K562 (cell line): ENCODE results near the gene NANS. TPM values are rescaled to one million over a fixed set of nuclear protein-coding genes. Genes with fewer than 3 reads are reported as not detected.
A peak's percentile ranks its signal among the peaks of the same experiment; 100 is the strongest.

ENCODE experiments used
- AFF4 ChIP-seq: sonication (generic); formaldehyde crosslinking; IDR thresholded peaks from 2 replicates; pipeline ENCODE4 v1.8.0; 2023; ENCODE audit warnings: mild to moderate bottlenecking, missing genetic modification reagents
- BCOR ChIP-seq: fragments of 450-650 bp; IDR thresholded peaks from 2 replicates; pipeline ENCODE4 v1.6.1; 2016
- C11orf30 ChIP-seq: fragments of 450-650 bp; IDR thresholded peaks from 2 replicates; pipeline ENCODE4 v1.6.1; 2016; ENCODE audit warnings: low read depth, mild to moderate bottlenecking
- CREB5 ChIP-seq: fragments of 250-450 bp; sonication (Bioruptor Pico); IDR thresholded peaks from 2 replicates; pipeline ENCODE4 v1.5.0; 2020; ENCODE audit warnings: mild to moderate bottlenecking
- CREM ChIP-seq: IDR thresholded peaks from 2 replicates; pipeline ENCODE4 v1.6.1; 2014; ENCODE audit warnings: antibody characterized with exemption, low read depth
- DDX20 ChIP-seq: fragments of 450-650 bp; IDR thresholded peaks from 2 replicates; pipeline ENCODE4 v1.6.1; 2016; ENCODE audit warnings: missing genetic modification characterization, low read depth, mild to moderate bottlenecking, missing compliant biosample characterization, moderate library complexity
- GATA2 ChIP-seq: sonication (generic); formaldehyde crosslinking; IDR thresholded peaks from 2 replicates; pipeline ENCODE4 v1.4.0; 2020; ENCODE audit warnings: mild to moderate bottlenecking, missing genetic modification reagents
- GATAD2B ChIP-seq: fragments of 450-650 bp; IDR thresholded peaks from 2 replicates; pipeline ENCODE4 v1.6.1; 2017; ENCODE audit warnings: mild to moderate bottlenecking, borderline replicate concordance
- GTF2A2 ChIP-seq: IDR thresholded peaks from 2 replicates; pipeline ENCODE4 v1.6.1; 2016; ENCODE audit warnings: mild to moderate bottlenecking, missing genetic modification characterization, missing compliant biosample characterization
- HDAC2 ChIP-seq: fragments of 450-650 bp; IDR thresholded peaks from 2 replicates; pipeline ENCODE4 v1.6.1; 2016; ENCODE audit warnings: mild to moderate bottlenecking
- HDAC3 ChIP-seq: fragments of 450-650 bp; IDR thresholded peaks from 2 replicates; pipeline ENCODE4 v1.6.1; 2018; ENCODE audit warnings: borderline replicate concordance, mild to moderate bottlenecking, moderate library complexity; ENCODE audit not compliant: partially characterized antibody
- HMGXB4 ChIP-seq: sonication (generic); formaldehyde crosslinking; IDR thresholded peaks from 2 replicates; pipeline ENCODE4 v1.8.1; 2023; ENCODE audit warnings: mild to moderate bottlenecking, missing genetic modification reagents
- HSF4 ChIP-seq: fragments of 250-450 bp; sonication (Bioruptor Pico); IDR thresholded peaks from 2 replicates; pipeline ENCODE4 v2.1.2; 2022; ENCODE audit warnings: mild to moderate bottlenecking, moderate library complexity, borderline replicate concordance
- ILF3 ChIP-seq: fragments of 450-650 bp; IDR thresholded peaks from 2 replicates; pipeline ENCODE4 v1.6.1; 2018; ENCODE audit warnings: antibody characterized with exemption, mild to moderate bottlenecking, moderate library complexity, borderline replicate concordance
- MAFF ChIP-seq: IDR thresholded peaks from 2 replicates; pipeline ENCODE4 v1.6.1; 2012; ENCODE audit warnings: low read length, improper control_type of control experiment
- NR2C1 ChIP-seq, 2 experiments: fragments of 450-650 bp; IDR thresholded peaks; 2 replicates each; pipeline ENCODE4 v1.6.1; 2017; ENCODE audit warnings: mild to moderate bottlenecking in 2 of 2, antibody characterized with exemption in 1 of 2, inconsistent platforms in 1 of 2, missing compliant biosample characterization in 1 of 2, missing genetic modification characterization in 1 of 2
- PHB ChIP-seq: fragments of 250-450 bp; sonication (Bioruptor Pico); IDR thresholded peaks from 2 replicates; pipeline ENCODE4 v1.5.0; 2021
- POLR2AphosphoS2 ChIP-seq: IDR thresholded peaks from 2 replicates; pipeline ENCODE4 v1.6.1; 2012; ENCODE audit warnings: low read length, improper control_type of control experiment
- TAL1 ChIP-seq: fragments of 450-650 bp; IDR thresholded peaks from 2 replicates; pipeline ENCODE4 v1.6.1; 2016; ENCODE audit warnings: mild to moderate bottlenecking
- ZNF134 ChIP-seq: fragments of 250-450 bp; sonication (Bioruptor Pico); conservative IDR thresholded peaks from 2 replicates; pipeline ENCODE4 v1.4.0; 2020
- ZNF780A ChIP-seq: fragments of 250-450 bp; sonication (Bioruptor Pico); IDR thresholded peaks from 2 replicates; pipeline ENCODE4 v1.5.0; 2021; ENCODE audit warnings: mild to moderate bottlenecking
- polyA plus RNA-seq, 8 experiments: library from polyadenylated mRNA; depleted of rRNA in 4 of 8; stranded (reverse) in 5 of 8; unstranded in 3 of 8; fragments of >200 nt; fragmentation: Nextera tagmentation in 2 of 8; fragmentation: Illumina TruSeq in 1 of 8; extraction: Ambion mirVana in 2 of 8; extraction: Trizol in 1 of 8; gene quantifications; 2 replicates each; pipeline versions ENCODE4 v1.2.1 to v1.2.3, GENCODE V29; 2011 to 2014; ENCODE audit warnings: inconsistent platforms in 1 of 8, missing spikeins in 1 of 8
- total RNA-seq, 7 experiments: library from RNA; depleted of rRNA in 6 of 7; stranded (reverse); fragments of >200 nt in 6 of 7; fragmentation: Illumina TruSeq in 2 of 7; extraction: Trizol in 2 of 7; gene quantifications; 2 replicates each; pipeline versions ENCODE4 v1.2.1 to v1.2.3, GENCODE V29; 2011 to 2021; ENCODE audit warnings: low replicate concordance in 1 of 7

NANS gene
- total and polyA plus RNA-seq, 9 of the 15 experiments (the other 6 are each of a cell fraction or from before 2014, with no cell fraction given), result 37.1 to 181 (median 137) TPM

GRCh38 chr9:98045234-98046179, 11.0 kb upstream of the NANS start (continued):
- TF ChIP-seq CREB5 (CRISPR knock-in tag) (no peak), HSF4 (CRISPR knock-in tag) (no peak), DDX20 (tag) (0 out of 2 replicates have a peak, but pooled peaks have one; percentile 24), POLR2AphosphoS2 (peak; percentile 73; the same call in 1 of the 2 replicates), PHB (CRISPR knock-in tag) (no peak), GATAD2B (no peak), HDAC3 (peak; percentile 49), ZNF134 (CRISPR knock-in tag) (peak; percentile 5; the same call in 1 of the 2 replicates), CREM (peak; percentile 93), NR2C1 (IDR thresholded peaks at IDR 0.05) (no peak; the same call in 1 of the 2 replicates), NR2C1 (tag; IDR thresholded peaks at IDR 0.05) (peak; percentile 70; the same call in 1 of the 2 replicates), MAFF (peak; percentile 20; the same call in 1 of the 2 replicates), ZNF780A (no peak), HDAC2 (no peak), HMGXB4 (CRISPR knock-in tag) (no peak), ILF3 (0 out of 2 replicates have a peak, but pooled peaks have one; percentile 15), AFF4 (CRISPR knock-in tag) (0 out of 2 replicates have a peak, but pooled peaks have one; percentile 45), GATA2 (CRISPR knock-in tag) (no peak), TAL1 (peak; percentile 11; the same call in 1 of the 2 replicates), C11orf30 (peak; percentile 81), GTF2A2 (tag) (no peak), BCOR (0 out of 2 replicates have a peak, but pooled peaks have one; percentile 8)
